Vagina (tissue), 2 donors: ENCODE data around the gene HSPA9. TPM values are rescaled to one million over a fixed set of nuclear protein-coding genes. Genes with fewer than 3 reads are reported as not detected.

Source experiments
- DNase-seq, 2 donors: peaks; one replicate each; pipeline ENCODE4 v3.0.0-alpha.2; 2017; ENCODE audit errors: extremely low spot score in 2 of 2
- H3K27ac ChIP-seq: fragments of 200-600 bp; sonication (generic); one replicate; pipeline ENCODE4 v1.5.1; 2019
- H3K27me3 ChIP-seq: fragments of 200-600 bp; sonication (generic); one replicate; pipeline ENCODE4 v1.5.1; 2019
- H3K36me3 ChIP-seq, 2 donors: fragments of 200-600 bp; sonication (generic); one replicate each; pipeline ENCODE4 v1.5.1; 2017 to 2019
- H3K4me1 ChIP-seq: fragments of 200-600 bp; sonication (generic); one replicate; pipeline ENCODE4 v1.5.1; 2019
- H3K4me3 ChIP-seq, 2 donors: fragments of 200-600 bp; sonication (generic); 1 replicate in 1 of 2; 2 replicates in 1 of 2; pipeline ENCODE4 v1.5.1; 2016 to 2019
- H3K9me3 ChIP-seq: fragments of 200-600 bp; sonication (generic); one replicate; pipeline ENCODE4 v1.5.1; 2019
- CTCF ChIP-seq, 3 experiments: fragments of 450-650 bp in 2 of 3; fragments of 200-600 bp in 1 of 3; sonication (generic) in 1 of 3; IDR thresholded peaks; one replicate each; pipeline ENCODE4 v1.5.1; 2017 to 2019; ENCODE audit warnings: antibody characterized with exemption in 3 of 3, mild to moderate bottlenecking in 2 of 3, moderate library complexity in 2 of 3
- POLR2A ChIP-seq, 2 donors: fragments of 450-650 bp; IDR thresholded peaks; one replicate each; pipeline ENCODE4 v1.6.1; 2017; ENCODE audit warnings: antibody characterized with exemption in 2 of 2, mild to moderate bottlenecking in 2 of 2, moderate library complexity in 2 of 2
- POLR2AphosphoS5 ChIP-seq, 2 donors: sonication (generic); formaldehyde crosslinking; IDR thresholded peaks; one replicate each; pipeline ENCODE4 v1.9.0; 2017; ENCODE audit warnings: antibody characterized with exemption in 2 of 2, mild to moderate bottlenecking in 2 of 2, low read depth in 1 of 2; ENCODE audit not compliant: insufficient read depth in 1 of 2
- intact Hi-C: fragments of 100-400 bp; cut with DNase I; formaldehyde crosslinking; loops from one replicate; pipeline ENCODE4 v1.15.1; 2023
- total RNA-seq: library from RNA; depleted of rRNA; stranded (reverse); fragments of >200 nt; gene quantifications from one replicate; pipeline ENCODE4 v1.2.3, GENCODE V29; 2016

HSPA9 gene
- total RNA-seq, 1 donor from 2014 or later = 156 TPM

- Histone ChIP-seq H3K4me3 (no peak overlapping the region), H3K9me3 (no peaks in the 10 kb centered on the region), H3K36me3 (no peaks in the 10 kb centered on the region), H3K27ac (no peak overlapping the region), H3K27me3 (no peaks in the 10 kb centered on the region), H3K4me1 (peaks cover under 1% of the 10 kb centered on the region)
- intact Hi-C loops = no loop called here
- TF ChIP-seq POLR2A (IDR thresholded peaks at IDR 0.05) (no peak), POLR2AphosphoS5 (IDR thresholded peaks at IDR 0.05; ENCODE audit: insufficient read depth in 1 of 2, low read depth in 1 of 2) (no peak), CTCF (IDR thresholded peaks at IDR 0.05) (no peak)
- no peak for DNase-seq
Observed at GRCh38 chr5:138596105-138596881, 21.1 kb upstream of the HSPA9 start.

- TF ChIP-seq CTCF (IDR thresholded peaks at IDR 0.05) (no peak), POLR2A (IDR thresholded peaks at IDR 0.05) (no peak), POLR2AphosphoS5 (IDR thresholded peaks at IDR 0.05; ENCODE audit: insufficient read depth in 1 of 2, low read depth in 1 of 2) (no peak)
- H3K36me3 ChIP-seq = no peaks in the 10 kb centered on the region
- no peak overlapping the region for H3K27ac ChIP-seq
- intact Hi-C loops = no loop called here
- H3K27me3 ChIP-seq = no peaks in the 10 kb centered on the region
- no peak for DNase-seq
- no peaks in the 10 kb centered on the region for H3K9me3 ChIP-seq
- no peak overlapping the region for H3K4me3 ChIP-seq
- H3K4me1 ChIP-seq = no peaks in the 10 kb centered on the region
Observed at GRCh38 chr5:138595180-138595795, 20.1 kb upstream of the HSPA9 start.

- no peaks in the 10 kb centered on the region for H3K9me3 ChIP-seq
- H3K4me3 ChIP-seq = no peak overlapping the region
- H3K4me1 ChIP-seq = no peaks in the 10 kb centered on the region
- H3K27ac ChIP-seq = no peak overlapping the region
- no peak for TF ChIP-seq CTCF (IDR thresholded peaks at IDR 0.05)
- TF ChIP-seq POLR2AphosphoS5 (IDR thresholded peaks at IDR 0.05; ENCODE audit: insufficient read depth in 1 of 2, low read depth in 1 of 2) = no peak
- no peak for TF ChIP-seq POLR2A (IDR thresholded peaks at IDR 0.05)
- intact Hi-C loops = no loop called here
- no peaks in the 10 kb centered on the region for H3K36me3 ChIP-seq
- no peaks in the 10 kb centered on the region for H3K27me3 ChIP-seq
- no peak for DNase-seq
Observed at GRCh38 chr5:138594305-138595058, 19.3 kb upstream of the HSPA9 start.

GRCh38 chr5:138588013-138588788, 13.0 kb upstream of the HSPA9 start:
- Histone ChIP-seq H3K36me3 (no peaks in the 10 kb centered on the region), H3K27ac (no peak overlapping the region), H3K9me3 (no peaks in the 10 kb centered on the region), H3K4me3 (no peak overlapping the region), H3K4me1 (no peaks in the 10 kb centered on the region), H3K27me3 (no peaks in the 10 kb centered on the region)
- intact Hi-C loops = no loop called here
- TF ChIP-seq CTCF (IDR thresholded peaks at IDR 0.05) (no peak), POLR2AphosphoS5 (IDR thresholded peaks at IDR 0.05; ENCODE audit: insufficient read depth in 1 of 2, low read depth in 1 of 2) (no peak), POLR2A (IDR thresholded peaks at IDR 0.05) (no peak)
- no peak for DNase-seq
